Measurements from ENCODE around the gene AQP9. TPM values are rescaled to one million over a fixed set of nuclear protein-coding genes. Genes with fewer than 3 reads are reported as not detected.

Gene AQP9
- total RNA-seq, 1 experiment from 2014 or later = not detected

GRCh38 chr15:58161436-58161930 lies 23.3 kb downstream of the AQP9 start:
- Histone ChIP-seq H3K27ac (ENCODE audit: low read length) (no peak overlapping the region), H3K36me3 (ENCODE audit: control insufficient read depth, insufficient read depth, low read length) (no peaks in the 10 kb centered on the region; the same call in 1 of the 2 replicates), H3K9me3 (ENCODE audit: control insufficient read depth, insufficient read depth, low read depth, low read length) (no peaks in the 10 kb centered on the region), H3K27me3 (ENCODE audit: control insufficient read depth, insufficient read depth, low read length) (peaks cover 10% of the 10 kb centered on the region; the same call in 1 of the 2 replicates), H3K4me3 (ENCODE audit: low read depth in 2 of 2, low read length in 2 of 2) (no peak overlapping the region), H3K4me1 (ENCODE audit: control insufficient read depth, insufficient read depth, low read length) (no peaks in the 10 kb centered on the region)
- CTCF ChIA-PET = no interaction called here
- intact Hi-C loops (cut with micrococcal nuclease; ENCODE audit: unreplicated experiment) (no loop called here), in situ Hi-C loops (cut with HindIII; ENCODE audit: low pct_unique_long_range_greater_than_20kb, low sequenced_read_pairs) (no loop called here)
- DNase-seq (ENCODE audit: low read depth, low spot score) (no peak), ATAC-seq (no peak)
- POLR2A ChIA-PET = no interaction called here
- no peak for TF ChIP-seq POLR2AphosphoS5 (IDR thresholded peaks at IDR 0.05; ENCODE audit: low read depth, low read length)
- TF ChIP-seq TCF7L2 (IDR thresholded peaks at IDR 0.05; ENCODE audit: low read depth, low read length) = no peak
- TF ChIP-seq SIN3A (IDR thresholded peaks at IDR 0.05; ENCODE audit: borderline replicate concordance, insufficient read depth, low read depth, low read length) = no peak
- no peak for TF ChIP-seq CTCF (IDR thresholded peaks at IDR 0.05)
- no peak for TF ChIP-seq REST (IDR thresholded peaks at IDR 0.05; ENCODE audit: insufficient read depth in 1 of 2, low read depth in 2 of 2, low read length in 1 of 2)
- no TSS peak for BruUV-seq (replicated peaks)

GRCh38 chr15:58163985-58164384 lies 25.8 kb downstream of the AQP9 start:
- peaks cover 5% of the 10 kb centered on the region; the same call in 1 of the 2 replicates for H3K27me3 ChIP-seq (ENCODE audit: control insufficient read depth, insufficient read depth, low read length)
- no peak for TF ChIP-seq TCF7L2 (IDR thresholded peaks at IDR 0.05; ENCODE audit: low read depth, low read length)
- no peak for TF ChIP-seq POLR2AphosphoS5 (IDR thresholded peaks at IDR 0.05; ENCODE audit: low read depth, low read length)
- no peak for TF ChIP-seq CTCF (IDR thresholded peaks at IDR 0.05)
- TF ChIP-seq SIN3A (IDR thresholded peaks at IDR 0.05; ENCODE audit: borderline replicate concordance, insufficient read depth, low read depth, low read length) = no peak
- no peak for TF ChIP-seq REST (IDR thresholded peaks at IDR 0.05; ENCODE audit: insufficient read depth in 1 of 2, low read depth in 2 of 2, low read length in 1 of 2)
- DNase-seq (ENCODE audit: low read depth, low spot score) (no peak), ATAC-seq (no peak)
- ChIA-PET CTCF (no interaction called here), POLR2A (no interaction called here)
- no peaks in the 10 kb centered on the region for H3K9me3 ChIP-seq (ENCODE audit: control insufficient read depth, insufficient read depth, low read depth, low read length)
- H3K4me3 ChIP-seq (ENCODE audit: low read depth in 2 of 2, low read length in 2 of 2) = no peak overlapping the region
- no peak overlapping the region for H3K27ac ChIP-seq (ENCODE audit: low read length)
- BruUV-seq (replicated peaks) = no TSS peak
- no peaks in the 10 kb centered on the region for H3K4me1 ChIP-seq (ENCODE audit: control insufficient read depth, insufficient read depth, low read length)
- H3K36me3 ChIP-seq (ENCODE audit: control insufficient read depth, insufficient read depth, low read length) = no peaks in the 10 kb centered on the region
- in situ Hi-C loops (cut with HindIII; ENCODE audit: low pct_unique_long_range_greater_than_20kb, low sequenced_read_pairs) (no loop called here), intact Hi-C loops (cut with micrococcal nuclease; ENCODE audit: unreplicated experiment) (no loop called here)

Data from Panc1 (cell line).